NK-92 (cell line): ENCODE results near the gene TUBB.
A peak's percentile ranks its signal among the peaks of the same experiment; 100 is the strongest.

ENCODE experiments used
- DNase-seq: peaks from one replicate; lab custom pipeline; 2025; ENCODE audit not compliant: unreplicated experiment; lab: John Stamatoyannopoulos, UW

The TUBB gene

DNA sequence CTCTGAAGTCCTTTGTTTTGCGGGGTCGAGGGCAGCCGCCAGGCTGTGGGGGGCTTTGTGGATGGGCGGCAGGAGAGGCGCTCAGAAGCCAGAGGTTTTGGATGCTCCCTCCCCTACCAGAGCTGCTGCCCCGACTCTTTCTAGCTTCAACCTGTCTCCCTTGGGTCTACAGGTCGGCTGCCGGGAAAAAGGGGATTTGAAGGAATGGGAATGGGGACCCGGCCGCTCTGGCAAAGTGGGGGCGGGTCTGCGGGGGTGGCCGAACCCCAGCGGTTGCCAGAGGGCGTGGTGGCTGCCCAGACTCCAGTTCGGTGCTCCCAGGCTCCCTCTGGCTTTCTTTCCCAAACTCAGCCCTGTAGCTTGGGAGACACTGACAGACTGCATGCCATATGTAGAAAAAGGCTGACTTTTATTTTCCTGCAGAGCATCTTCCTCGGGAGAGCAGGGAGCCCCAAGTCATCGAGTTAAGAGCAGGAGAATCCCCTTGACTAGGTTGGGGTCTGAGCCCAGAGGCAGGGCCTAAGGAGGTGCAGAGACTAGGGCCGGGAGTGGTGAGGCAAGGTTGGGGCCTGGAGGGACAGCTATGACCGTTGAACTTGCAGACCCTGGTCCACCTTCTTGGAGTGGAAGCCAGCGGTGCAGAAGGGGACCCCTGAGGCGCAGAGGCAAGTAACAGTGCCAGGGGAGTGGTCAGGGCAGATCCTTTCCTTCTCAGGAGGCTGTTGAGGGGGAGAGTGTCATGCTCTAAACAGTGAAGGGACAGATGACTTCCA, 32.3 kb upstream of the TUBB start:
- DNase-seq: no peak

DNA sequence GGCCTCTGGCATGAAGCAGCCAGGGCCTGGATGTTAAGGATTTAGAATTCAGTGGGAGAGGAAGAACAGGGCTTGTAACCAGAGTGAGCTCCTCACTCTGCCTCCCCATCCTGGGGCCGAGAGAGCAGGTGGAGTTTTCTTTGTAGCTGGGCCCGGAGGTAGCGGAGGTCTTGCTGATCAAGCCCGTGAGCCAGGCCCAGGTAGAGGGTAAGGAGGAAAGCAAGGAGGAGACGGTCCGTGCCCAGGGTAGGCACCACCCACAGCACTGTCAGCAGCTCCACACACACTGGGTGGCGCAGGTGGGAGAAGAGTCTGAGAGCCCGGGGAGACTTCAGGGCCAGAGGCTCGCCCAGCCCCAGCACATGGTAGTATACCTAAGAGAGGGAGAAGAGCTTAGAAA, 31.6 kb upstream of the TUBB start:
- no peak for DNase-seq

- no peak for DNase-seq
Measured at GRCh38 chr6:30689022-30689865, 30.9 kb upstream of the TUBB start.

- DNase-seq: no peak
Measured at GRCh38 chr6:30689985-30690384, 30.2 kb upstream of the TUBB start.

DNA sequence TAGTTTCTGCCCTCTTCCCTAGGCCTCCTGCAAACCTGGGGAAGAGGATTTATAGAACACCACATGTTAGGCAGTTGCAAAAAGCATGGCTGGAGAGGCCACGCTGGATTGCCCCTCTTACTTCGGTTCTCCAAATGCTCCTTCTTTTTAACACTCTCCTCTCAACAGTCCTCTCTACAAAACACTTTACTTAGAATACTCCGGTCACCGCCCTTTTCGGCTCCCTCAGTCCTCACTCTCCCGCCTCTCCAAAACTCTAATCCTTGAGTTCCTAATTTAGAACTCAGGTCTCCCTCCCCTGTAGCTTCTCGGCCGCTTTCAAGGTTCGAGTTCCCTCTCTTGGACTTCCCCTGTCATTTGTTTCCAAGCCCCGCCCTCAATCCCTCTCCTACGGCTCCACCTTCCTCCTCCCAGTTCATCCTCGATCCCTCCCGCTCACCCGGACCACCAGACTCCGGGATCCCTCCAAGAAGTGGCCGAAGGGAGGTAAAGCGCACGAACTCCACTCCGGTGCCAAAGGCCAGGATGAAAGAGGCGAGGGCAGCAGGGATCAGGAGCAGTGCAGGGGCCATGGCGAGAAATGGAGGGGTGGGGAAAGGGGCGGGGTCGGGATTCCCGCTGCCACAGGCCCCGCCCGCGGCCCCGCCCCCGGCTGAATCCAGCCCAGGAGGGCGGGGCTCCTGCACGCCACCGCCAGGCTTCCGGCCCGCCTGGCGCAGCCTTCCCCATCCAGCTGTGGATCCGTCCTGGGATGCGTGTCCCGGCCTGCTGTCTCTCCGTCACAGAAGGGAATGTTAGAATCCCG, 29.5 kb upstream of the TUBB start, which contains the start of gene NRM:
Gene NRM (minus strand): TSS at position 582 of the 805 bp plus-strand sequence. CDS start 10 bp downstream, at position 572.
- DNase-seq: no peak

GRCh38 chr6:30691208-30691847, 28.8 kb upstream of the TUBB start:
- no peak for DNase-seq

DNA sequence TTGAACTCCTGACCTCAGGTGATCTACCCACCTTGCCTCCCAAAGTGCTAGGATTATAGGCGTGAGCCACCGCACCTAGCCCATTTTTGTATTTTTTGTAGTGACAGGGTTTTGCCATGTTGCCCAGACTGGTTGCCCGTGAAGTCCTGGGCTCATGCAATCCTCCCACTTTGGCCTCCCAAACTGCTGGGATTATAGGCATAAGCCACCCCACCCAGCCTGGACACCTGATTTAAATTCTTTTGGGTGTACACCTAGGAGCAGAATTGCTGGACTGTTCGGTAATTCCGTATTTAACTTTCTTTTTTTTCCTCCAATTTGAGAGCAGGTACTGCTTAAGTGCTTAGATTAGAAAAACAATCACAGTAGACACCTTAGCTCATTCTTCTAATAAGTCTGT, 23.7 kb upstream of the TUBB start:
- no peak for DNase-seq

- DNase-seq: no peak
Measured at GRCh38 chr6:30700340-30700739, 19.8 kb upstream of the TUBB start.

GRCh38 chr6:30703011-30703410, 17.1 kb upstream of the TUBB start:
- DNase-seq: no peak

GRCh38 chr6:30703821-30704220, 16.3 kb upstream of the TUBB start:
- no peak for DNase-seq

DNA sequence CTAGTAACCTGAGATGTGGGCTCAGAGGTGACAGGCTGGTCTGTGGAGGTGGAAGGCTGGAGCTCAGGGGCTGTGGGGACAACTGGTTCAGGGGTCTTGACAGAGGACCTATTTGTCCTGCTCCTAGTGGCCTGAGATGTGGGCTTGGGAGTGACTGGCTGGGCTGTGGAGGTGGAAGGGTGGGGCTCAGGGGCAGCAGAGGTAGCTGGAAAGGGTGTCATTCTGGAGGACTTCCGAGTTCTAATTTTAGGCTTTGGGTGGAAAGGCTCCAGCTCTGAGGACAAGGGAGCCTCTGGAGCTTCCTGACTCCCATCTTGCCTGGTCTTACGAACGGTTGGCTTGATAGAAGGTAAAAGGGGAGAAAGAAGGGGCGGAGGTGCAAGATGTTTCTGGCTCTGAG, 14.5 kb upstream of the TUBB start:
- DNase-seq: no peak

DNA sequence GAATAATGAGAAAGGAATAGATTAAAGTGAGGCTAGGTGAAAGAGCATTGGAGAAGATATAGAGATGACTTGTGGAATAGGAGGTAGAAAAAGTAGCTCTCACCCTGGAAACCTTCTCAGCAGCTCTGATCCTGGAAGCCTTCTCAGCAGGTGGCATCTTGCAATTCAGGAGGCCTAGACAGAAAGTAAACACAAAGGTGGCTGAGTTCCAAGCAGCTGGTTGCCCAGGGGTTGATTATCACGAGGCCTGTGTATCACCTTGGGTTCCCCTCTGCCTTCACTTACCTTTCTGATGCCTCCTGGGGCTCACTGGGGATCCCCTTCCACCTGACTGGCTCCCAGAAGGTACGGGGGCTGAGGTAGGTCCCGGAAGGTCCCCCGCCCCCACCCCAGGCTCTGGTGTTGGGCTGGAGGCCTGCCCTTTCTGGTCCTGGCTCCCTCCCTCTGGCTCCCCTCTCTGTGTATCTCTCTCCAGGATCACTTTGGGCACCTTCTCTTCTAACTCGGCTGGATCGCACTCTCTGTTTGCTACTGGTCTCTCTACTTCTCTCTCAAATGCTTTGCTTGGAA, 12.8 kb upstream of the TUBB start:
- no peak for DNase-seq

- no peak for DNase-seq
Measured at GRCh38 chr6:30709101-30709868, 10.9 kb upstream of the TUBB start.

DNA sequence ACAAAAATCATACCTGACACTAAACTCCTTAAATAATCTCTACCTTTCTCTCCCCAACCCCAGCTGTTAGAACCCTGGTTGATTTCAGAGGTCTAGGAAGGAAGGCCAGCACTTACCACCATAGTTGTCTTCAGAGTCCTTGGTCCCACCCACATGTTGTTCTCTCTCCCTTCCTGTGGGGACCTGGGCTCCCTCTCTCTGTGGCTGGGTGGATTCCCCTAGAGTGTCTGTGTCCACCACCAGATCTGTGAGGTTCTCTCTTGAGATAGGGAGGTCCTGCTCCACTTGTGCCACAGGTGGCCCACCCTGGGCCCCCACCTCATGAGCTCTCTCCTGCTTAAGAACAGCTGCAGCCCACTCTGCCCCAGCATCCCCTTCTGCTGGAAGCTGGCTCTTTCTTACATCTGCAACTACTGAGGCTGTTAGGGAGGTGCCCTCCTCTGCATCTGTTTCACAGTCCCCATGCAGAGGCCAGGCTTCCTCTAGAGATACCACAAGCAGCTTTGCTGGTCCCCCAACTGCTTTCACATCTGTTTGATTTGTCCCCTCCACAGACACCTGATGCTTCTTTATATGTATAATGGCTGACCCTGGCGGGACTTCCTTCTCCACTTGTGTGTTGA, 8.3 kb upstream of the TUBB start:
- no peak for DNase-seq

DNA sequence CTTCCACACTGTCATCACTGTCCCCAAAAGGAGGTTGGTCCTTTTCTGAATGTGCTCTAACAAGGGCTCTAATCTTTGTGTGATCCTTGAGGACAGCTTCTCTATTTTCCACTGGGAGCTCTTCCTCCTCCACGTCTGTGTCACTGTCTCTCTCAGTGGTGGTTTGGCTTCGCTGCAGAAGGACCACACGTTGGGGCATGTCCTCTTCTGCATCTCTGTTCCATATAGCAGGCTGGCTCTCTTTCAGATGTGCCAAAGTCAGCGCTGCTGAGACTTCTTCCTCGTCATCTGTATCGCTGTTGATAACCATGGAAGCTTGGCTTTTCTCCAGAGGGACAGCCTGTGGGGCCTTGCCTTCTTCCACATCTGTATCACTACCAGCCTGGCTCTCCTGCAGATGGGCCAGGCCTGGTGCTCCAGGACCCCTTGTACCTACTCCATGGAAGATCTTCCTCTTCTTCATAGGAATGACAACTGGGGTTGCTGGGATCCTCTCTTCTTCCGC, 7.7 kb upstream of the TUBB start:
- DNase-seq: no peak

GRCh38 chr6:30714263-30714662, 5.9 kb upstream of the TUBB start:
- DNase-seq: no peak

DNA sequence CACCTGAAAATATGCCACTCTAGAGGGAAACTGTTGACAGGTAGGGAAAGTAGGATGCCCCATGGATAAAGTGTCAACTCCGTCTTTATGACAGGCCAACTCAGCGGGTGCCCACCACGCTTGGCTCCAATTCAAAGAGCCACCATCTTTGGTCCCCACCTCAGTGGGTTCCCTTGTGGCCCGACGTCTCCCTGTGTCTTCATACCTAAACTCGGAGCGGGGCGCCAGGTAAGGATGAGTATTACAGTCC, 3.3 kb upstream of the TUBB start:
- no peak for DNase-seq

DNA sequence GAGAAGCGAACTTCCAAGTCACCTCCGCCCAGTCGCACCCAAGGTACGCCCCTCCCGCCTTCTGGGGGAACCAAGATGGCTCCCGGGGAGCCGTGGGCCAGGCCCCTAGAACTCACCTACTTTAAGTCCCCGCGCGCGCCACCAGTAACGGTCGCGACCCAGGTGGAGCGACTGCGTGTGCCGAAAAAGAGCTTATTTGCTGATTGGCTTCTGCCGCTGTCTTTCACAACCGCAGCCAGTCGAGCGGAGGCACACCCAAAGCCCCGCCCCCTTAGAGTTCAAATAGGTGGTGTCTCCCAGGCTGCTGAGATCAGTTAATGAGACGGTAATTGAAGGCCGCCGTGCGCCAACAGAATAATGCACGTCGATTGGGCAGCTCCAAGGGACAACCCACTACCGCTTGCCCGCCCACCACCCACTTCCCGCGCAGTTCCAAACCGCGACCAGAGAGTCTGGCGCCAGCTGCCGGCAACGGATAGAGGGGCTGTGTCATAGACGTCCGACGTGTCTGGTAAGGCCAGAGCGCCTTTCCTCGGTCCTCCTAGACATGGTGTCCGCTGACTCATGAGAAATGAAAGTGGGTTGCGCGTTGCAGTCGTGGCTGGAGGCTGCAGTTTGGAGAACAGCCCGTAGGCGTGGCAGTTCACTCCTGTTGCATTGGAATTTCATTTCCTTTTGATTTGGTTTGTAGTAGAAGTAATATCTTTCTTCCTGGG, 2.9 kb upstream of the TUBB start, which contains the start of gene MDC1:
Gene MDC1 (minus strand): TSS at position 153 of the 716 bp plus-strand sequence. CDS start 2,106 bp downstream, outside the sequence.
- DNase-seq: peak; percentile 95
